ENCODE data around the gene KLK14. TPM values are rescaled to one million over a fixed set of nuclear protein-coding genes. Genes with fewer than 3 reads are reported as not detected.

KLK14 gene
- total RNA-seq, 1 experiment from 2014 or later = 0.26 TPM

- no peak overlapping the region for H3K27ac Mint-ChIP-seq
- Histone ChIP-seq H2BK15ac (ENCODE audit: low read depth, low read length) (no peak overlapping the region), H3K56ac (ENCODE audit: insufficient read length, low read depth, low read length) (no peak overlapping the region), H3K4ac (ENCODE audit: low read depth, low read length) (no peak overlapping the region), H4K5ac (ENCODE audit: insufficient read length, low read depth, low read length) (no peak overlapping the region), H3K18ac (ENCODE audit: insufficient read length, low read depth, low read length) (no peak overlapping the region), H2BK120ac (ENCODE audit: low read depth, low read length, poor library complexity, severe bottlenecking) (no peak overlapping the region), H2BK5ac (ENCODE audit: insufficient read length, low read length) (no peak overlapping the region), H2BK20ac (ENCODE audit: low read depth, low read length, poor library complexity, severe bottlenecking) (no peak overlapping the region), H3K79me1 (ENCODE audit: insufficient read depth, low read depth, low read length, poor library complexity, severe bottlenecking) (no peaks in the 10 kb centered on the region), H3K79me2 (ENCODE audit: insufficient read depth, low read length) (no peaks in the 10 kb centered on the region), H2AFZ (ENCODE audit: low read length) (no peak overlapping the region), H4K8ac (replicated peaks; ENCODE audit: insufficient read length, low read depth, low read length) (no peak overlapping the region), H3K4me2 (ENCODE audit: insufficient read depth, insufficient read length, low read length) (no peak overlapping the region), H3K27ac (ENCODE audit: insufficient read length, low read depth, low read length) (no peak overlapping the region), H3K27me3 (ENCODE audit: insufficient read depth, low read length) (no peaks in the 10 kb centered on the region), H3K4me1 (ENCODE audit: insufficient read depth, low read length) (no peaks in the 10 kb centered on the region), H4K91ac (ENCODE audit: insufficient read length, low read depth, low read length) (no peak overlapping the region), H3K9ac (ENCODE audit: extremely low read depth, insufficient read length, low read length) (no peak overlapping the region), H2AK5ac (ENCODE audit: insufficient read length, low read length) (no peak overlapping the region), H3K23me2 (ENCODE audit: insufficient read length, low read depth, low read length, poor library complexity, severe bottlenecking) (no peaks in the 10 kb centered on the region), H3K14ac (ENCODE audit: insufficient read depth, low read length) (no peak overlapping the region), H4K20me1 (ENCODE audit: control insufficient read depth, insufficient read depth, insufficient read length) (no peaks in the 10 kb centered on the region), H3T11ph (ENCODE audit: low read length) (no peak overlapping the region), H3K23ac (ENCODE audit: insufficient read length, low read depth, low read length) (no peak overlapping the region), H2BK12ac (ENCODE audit: insufficient read length, low read depth, low read length) (no peak overlapping the region), H3K9me3 (ENCODE audit: control insufficient read depth, low read depth, low read length) (no peaks in the 10 kb centered on the region)
- peaks cover 5 to 8% of the 10 kb centered on the region in 2 experiments; a peak in 3 of 4 replicates for H3K4me1 Mint-ChIP-seq
- no peak for TF ChIP-seq CTCF (conservative IDR thresholded peaks at IDR 0.05)
- no peaks in the 10 kb centered on the region for H3K36me3 Mint-ChIP-seq (ENCODE audit: insufficient read depth in 1 of 3, low read depth in 3 of 3)
- DNase-seq = no peak
- peaks cover 34% of the 10 kb centered on the region for H3K27me3 Mint-ChIP-seq (ENCODE audit: low read depth)
- no peaks in the 10 kb centered on the region for H3K9me3 Mint-ChIP-seq
- WGBS (ENCODE audit: extremely low coverage, insufficient read length, low lambda C conversion rate) = no CpG with 5 or more reads among the region's 6 CpGs
- no peak overlapping the region for H3K4me3 Mint-ChIP-seq
These were observed 36.9 kb upstream of the KLK14 start for GRCh38 chr19:51119611-51120010.

Measured in H9 (cell line).